ENCODE measurements around the gene TTC9. TPM values are rescaled to one million over a fixed set of nuclear protein-coding genes. Genes with fewer than 3 reads are reported as not detected.

Gene TTC9
- total RNA-seq, 1 donor, result 0.36 TPM

- DNase-seq (ENCODE audit: insufficient read length, low spot score, missing footprints), result peak; percentile 44
- H3K9me3 ChIP-seq (ENCODE audit: low read depth, low read length), result no peaks in the 10 kb centered on the region
- no peaks in the 10 kb centered on the region for H3K4me1 ChIP-seq (ENCODE audit: insufficient read depth, low read length)
- no peaks in the 10 kb centered on the region for H4K20me1 ChIP-seq (ENCODE audit: insufficient read depth, low read length)
- peaks cover 19% of the 10 kb centered on the region for H3K27me3 ChIP-seq (ENCODE audit: insufficient read depth, low read length)
- TF ChIP-seq CTCF (IDR thresholded peaks at IDR 0.05; ENCODE audit: extremely low read depth, low read depth, low read length), result no peak
- H3K79me2 ChIP-seq (ENCODE audit: insufficient read depth, low read length), result no peaks in the 10 kb centered on the region
- no peak overlapping the region for H2AFZ ChIP-seq (ENCODE audit: low read length)
- H3K27ac ChIP-seq (ENCODE audit: low read depth, low read length), result no peak overlapping the region
- H3K4me3 ChIP-seq (ENCODE audit: insufficient read depth, low read length), result no peak overlapping the region
- no peak overlapping the region for H3K4me2 ChIP-seq (ENCODE audit: insufficient read depth, low read length)
- no peaks in the 10 kb centered on the region for H3K36me3 ChIP-seq (ENCODE audit: insufficient read depth, low read length)
Observed at GRCh38 chr14:70651522-70651921, 9.8 kb downstream of the TTC9 start.

DNA sequence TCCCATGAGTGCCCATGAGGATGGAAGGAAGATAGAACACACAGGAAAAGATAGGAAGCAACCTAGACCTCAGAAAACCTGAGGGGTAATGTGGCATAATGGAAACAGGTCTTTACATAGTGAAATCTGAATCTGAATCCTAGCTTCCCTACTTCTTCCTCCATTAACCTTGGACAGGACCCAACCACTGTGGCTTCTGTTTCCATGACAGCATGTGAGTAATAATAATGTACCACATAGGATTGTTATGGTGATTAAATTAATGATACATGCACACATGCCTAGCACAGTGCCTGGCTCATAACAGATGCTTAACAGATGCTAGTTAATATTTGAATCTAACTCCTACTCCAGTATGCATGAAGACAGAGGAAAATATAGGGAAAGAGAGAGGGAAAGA, 11.2 kb downstream of the TTC9 start:
- no peaks in the 10 kb centered on the region for H3K36me3 ChIP-seq (ENCODE audit: insufficient read depth, low read length)
- no peaks in the 10 kb centered on the region for H3K79me2 ChIP-seq (ENCODE audit: insufficient read depth, low read length)
- H3K4me1 ChIP-seq (ENCODE audit: insufficient read depth, low read length), result no peaks in the 10 kb centered on the region
- peak; percentile 73 for DNase-seq (ENCODE audit: insufficient read length, low spot score, missing footprints)
- no peak overlapping the region for H3K27ac ChIP-seq (ENCODE audit: low read depth, low read length)
- no peaks in the 10 kb centered on the region for H3K9me3 ChIP-seq (ENCODE audit: low read depth, low read length)
- no peak overlapping the region for H3K4me3 ChIP-seq (ENCODE audit: insufficient read depth, low read length)
- no peak for TF ChIP-seq CTCF (IDR thresholded peaks at IDR 0.05; ENCODE audit: extremely low read depth, low read depth, low read length)
- no peak overlapping the region for H2AFZ ChIP-seq (ENCODE audit: low read length)
- H3K27me3 ChIP-seq (ENCODE audit: insufficient read depth, low read length), result peaks cover 12% of the 10 kb centered on the region
- H4K20me1 ChIP-seq (ENCODE audit: insufficient read depth, low read length), result no peaks in the 10 kb centered on the region
- H3K4me2 ChIP-seq (ENCODE audit: insufficient read depth, low read length), result no peak overlapping the region

DNA sequence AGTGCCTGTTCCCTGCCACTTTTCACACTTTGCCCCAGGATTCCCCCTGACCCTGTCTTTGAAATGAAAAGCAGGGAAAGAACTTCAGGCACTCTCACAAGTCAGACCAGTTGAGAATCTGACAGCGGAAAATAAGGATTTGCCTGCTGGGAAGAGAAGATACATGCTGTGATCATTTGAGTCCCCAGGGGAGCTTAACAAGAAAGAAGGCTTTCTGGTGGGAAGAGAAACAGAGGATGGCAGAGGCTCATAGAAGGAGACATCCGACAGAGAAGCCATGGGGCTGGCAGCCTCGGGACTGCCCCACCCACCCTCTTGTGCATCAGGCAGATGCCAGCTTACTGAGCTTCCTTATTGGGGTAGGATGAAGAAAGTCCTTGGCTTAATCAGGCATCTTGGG, 11.9 kb downstream of the TTC9 start:
- Histone ChIP-seq H4K20me1 (ENCODE audit: insufficient read depth, low read length) (no peaks in the 10 kb centered on the region), H2AFZ (ENCODE audit: low read length) (no peak overlapping the region), H3K4me3 (ENCODE audit: insufficient read depth, low read length) (no peak overlapping the region), H3K4me1 (ENCODE audit: insufficient read depth, low read length) (no peaks in the 10 kb centered on the region), H3K36me3 (ENCODE audit: insufficient read depth, low read length) (no peaks in the 10 kb centered on the region), H3K27ac (ENCODE audit: low read depth, low read length) (no peak overlapping the region), H3K79me2 (ENCODE audit: insufficient read depth, low read length) (no peaks in the 10 kb centered on the region), H3K4me2 (ENCODE audit: insufficient read depth, low read length) (no peak overlapping the region), H3K27me3 (ENCODE audit: insufficient read depth, low read length) (peaks cover 8% of the 10 kb centered on the region), H3K9me3 (ENCODE audit: low read depth, low read length) (no peaks in the 10 kb centered on the region)
- TF ChIP-seq CTCF (IDR thresholded peaks at IDR 0.05; ENCODE audit: extremely low read depth, low read depth, low read length), result no peak
- DNase-seq (ENCODE audit: insufficient read length, low spot score, missing footprints), result peak; percentile 26

GRCh38 chr14:70654632-70655031, 12.9 kb downstream of the TTC9 start:
- Histone ChIP-seq H3K36me3 (ENCODE audit: insufficient read depth, low read length) (no peaks in the 10 kb centered on the region), H3K9me3 (ENCODE audit: low read depth, low read length) (no peaks in the 10 kb centered on the region), H2AFZ (ENCODE audit: low read length) (no peak overlapping the region), H3K79me2 (ENCODE audit: insufficient read depth, low read length) (no peaks in the 10 kb centered on the region), H3K27ac (ENCODE audit: low read depth, low read length) (no peak overlapping the region), H3K4me3 (ENCODE audit: insufficient read depth, low read length) (no peak overlapping the region), H3K4me2 (ENCODE audit: insufficient read depth, low read length) (no peak overlapping the region), H3K27me3 (ENCODE audit: insufficient read depth, low read length) (peaks cover 8% of the 10 kb centered on the region), H4K20me1 (ENCODE audit: insufficient read depth, low read length) (no peaks in the 10 kb centered on the region), H3K4me1 (ENCODE audit: insufficient read depth, low read length) (no peaks in the 10 kb centered on the region)
- DNase-seq (ENCODE audit: insufficient read length, low spot score, missing footprints), result no peak
- TF ChIP-seq CTCF (IDR thresholded peaks at IDR 0.05; ENCODE audit: extremely low read depth, low read depth, low read length), result no peak

Data from osteoblast (primary cell).